H1 (cell line): ENCODE results near the gene STK36. TPM values are rescaled to one million over a fixed set of nuclear protein-coding genes. Genes with fewer than 3 reads are reported as not detected.

Experiments used
- CTCF ChIA-PET: fragments of 300-600 bp; sonication (Branson Sonifier 250); formaldehyde crosslinking; loops from one replicate; lab custom pipeline; 2021; ENCODE audit not compliant: partially characterized antibody; lab: Charles Lee
- POLR2A ChIA-PET: fragments of 300-600 bp; sonication (Branson Sonifier 250); formaldehyde crosslinking; loops from one replicate; lab custom pipeline; 2021; ENCODE audit warnings: inconsistent platforms; ENCODE audit not compliant: partially characterized antibody; lab: Charles Lee
- DNase-seq, 2 experiments: peaks; one replicate each; pipeline versions ENCODE4 v3.0.0 to v3.0.0-alpha.2; 2010 to 2022; ENCODE audit warnings: low spot score in 2 of 2, low read depth in 1 of 2, mixed read lengths in 1 of 2
- FAIRE-seq: peaks from 2 replicates; lab custom pipeline; 2011; peaks lifted over from hg19 to GRCh38; lab: Jason Lieb, UNC
- H2AFZ ChIP-seq: 2 replicates; pipeline ENCODE4 v1.8.1; 2012; ENCODE audit warnings: low read length, inconsistent platforms
- H2AK5ac ChIP-seq: 2 replicates; pipeline ENCODE4 v1.6.1; 2013; ENCODE audit warnings: low read depth, low read length
- H2BK120ac ChIP-seq: replicated peaks from 2 replicates; pipeline ENCODE3; 2013; ENCODE audit warnings: low read depth, low read length, inconsistent platforms
- H2BK12ac ChIP-seq: 2 replicates; pipeline ENCODE4 v1.6.1; 2013; ENCODE audit warnings: low read depth, low read length
- H2BK15ac ChIP-seq: 2 replicates; pipeline ENCODE4 v1.6.1; 2013; ENCODE audit warnings: low read length
- H2BK20ac ChIP-seq: 2 replicates; pipeline ENCODE4 v1.6.1; 2013; ENCODE audit warnings: low read length
- H2BK5ac ChIP-seq: 2 replicates; pipeline ENCODE4 v1.6.1; 2013; ENCODE audit warnings: low read depth, low read length
- H3K14ac ChIP-seq: 2 replicates; pipeline ENCODE4 v1.6.1; 2013; ENCODE audit warnings: inconsistent platforms; ENCODE audit not compliant: insufficient read length
- H3K18ac ChIP-seq: 2 replicates; pipeline ENCODE4 v1.6.1; 2013; ENCODE audit warnings: low read length; ENCODE audit errors: extremely low read depth
- H3K23ac ChIP-seq: 2 replicates; pipeline ENCODE4 v1.6.1; 2013; ENCODE audit warnings: inconsistent platforms; ENCODE audit not compliant: insufficient read length
- H3K23me2 ChIP-seq: 2 replicates; pipeline ENCODE4 v1.6.1; 2013; ENCODE audit warnings: low read depth, low read length
- H3K27ac ChIP-seq: 2 replicates; pipeline ENCODE4 v1.6.1; 2011; ENCODE audit warnings: low read depth, low read length, inconsistent platforms
- H3K27me3 ChIP-seq, 4 experiments: replicated peaks in 1 of 4; 1 replicate in 1 of 4; 2 replicates in 3 of 4; pipeline versions ENCODE4 v1.6.1 to v1.8.1; 2011 to 2013; ENCODE audit warnings: low read length in 3 of 4, mild to moderate bottlenecking in 3 of 4, inconsistent platforms in 2 of 4, mixed read lengths in 2 of 4, moderate library complexity in 1 of 4; ENCODE audit not compliant: control insufficient read depth in 3 of 4, insufficient read depth in 3 of 4; ENCODE audit errors: extremely low read depth in 1 of 4
- H3K36me3 ChIP-seq, 4 experiments: 2 replicates each; pipeline versions ENCODE4 v1.6.1 to v1.8.1; 2011 to 2013; ENCODE audit warnings: mild to moderate bottlenecking in 4 of 4, low read length in 3 of 4, moderate library complexity in 2 of 4, control low read depth in 1 of 4, inconsistent platforms in 1 of 4; ENCODE audit not compliant: insufficient read depth in 4 of 4, control insufficient read depth in 2 of 4
- H3K4ac ChIP-seq: replicated peaks from 2 replicates; pipeline ENCODE3; 2013; ENCODE audit warnings: low read length, low read depth, mixed read lengths, inconsistent platforms; ENCODE audit not compliant: insufficient read length
- H3K4me1 ChIP-seq, 4 experiments: replicated peaks in 1 of 4; 1 replicate in 1 of 4; 2 replicates in 3 of 4; pipeline versions ENCODE4 v1.6.1 to v1.8.1; 2011 to 2013; ENCODE audit warnings: low read length in 3 of 4, inconsistent platforms in 2 of 4, mixed read lengths in 1 of 4; ENCODE audit not compliant: insufficient read depth in 4 of 4, control insufficient read depth in 3 of 4
- H3K4me2 ChIP-seq, 2 experiments: 2 replicates each; pipeline versions ENCODE4 v1.6.1 to v1.8.1; 2011 to 2013; ENCODE audit warnings: low read depth in 2 of 2, low read length in 2 of 2, control low read depth in 1 of 2, inconsistent platforms in 1 of 2, mild to moderate bottlenecking in 1 of 2; ENCODE audit not compliant: insufficient read depth in 1 of 2
- H3K4me3 ChIP-seq, 4 experiments: fragments of 200-600, 300-600 bp in 1 of 4; sonication (generic), shearing (Covaris generic), sonication (Bioruptor Twin) in 1 of 4; 2 replicates each; pipeline versions ENCODE4 v1.5.1 to v1.8.1; 2011 to 2016; ENCODE audit warnings: low read length in 4 of 4, low read depth in 3 of 4, control low read depth in 2 of 4, inconsistent platforms in 2 of 4, mild to moderate bottlenecking in 2 of 4, mixed read lengths in 1 of 4, moderate library complexity in 1 of 4; ENCODE audit not compliant: insufficient read depth in 2 of 4; ENCODE audit errors: extremely low read depth in 1 of 4
- H3K56ac ChIP-seq: replicated peaks from 2 replicates; pipeline ENCODE3; 2013; ENCODE audit warnings: low read depth, mild to moderate bottlenecking, mixed read lengths, low read length, inconsistent platforms; ENCODE audit not compliant: insufficient read length
- H3K79me1 ChIP-seq: 2 replicates; pipeline ENCODE4 v1.6.1; 2013; ENCODE audit warnings: low read depth, low read length, control low read depth
- H3K79me2 ChIP-seq, 2 experiments: 2 replicates each; pipeline versions ENCODE4 v1.6.1 to v1.8.1; 2012 to 2013; ENCODE audit warnings: low read length in 2 of 2, mild to moderate bottlenecking in 2 of 2, inconsistent platforms in 1 of 2; ENCODE audit not compliant: insufficient read depth in 2 of 2, control insufficient read depth in 1 of 2
- H3K9ac ChIP-seq, 4 experiments: replicated peaks in 1 of 4; 1 replicate in 1 of 4; 2 replicates in 3 of 4; pipeline versions ENCODE4 v1.6.1 to v1.8.1; 2011 to 2013; ENCODE audit warnings: low read depth in 3 of 4, low read length in 3 of 4, control low read depth in 2 of 4, mild to moderate bottlenecking in 2 of 4, moderate library complexity in 2 of 4, inconsistent platforms in 1 of 4; ENCODE audit errors: extremely low read depth in 1 of 4
- H3K9me3 ChIP-seq, 2 experiments: 2 replicates each; pipeline versions ENCODE4 v1.6.1 to v1.8.1; 2012 to 2013; ENCODE audit warnings: mild to moderate bottlenecking in 2 of 2, moderate library complexity in 2 of 2, control low read depth in 1 of 2, inconsistent platforms in 1 of 2, low read depth in 1 of 2, low read length in 1 of 2, mixed read lengths in 1 of 2; ENCODE audit not compliant: insufficient read depth in 2 of 2
- H4K20me1 ChIP-seq, 2 experiments: replicated peaks in 1 of 2; 2 replicates each; pipeline versions ENCODE3 to v1.8.1; 2011 to 2013; ENCODE audit warnings: inconsistent platforms in 2 of 2, low read length in 2 of 2, mild to moderate bottlenecking in 1 of 2; ENCODE audit not compliant: insufficient read depth in 2 of 2, control insufficient read depth in 1 of 2
- H4K5ac ChIP-seq: 2 replicates; pipeline ENCODE4 v1.6.1; 2013; ENCODE audit warnings: low read length, low read depth, mixed read lengths, inconsistent platforms; ENCODE audit not compliant: insufficient read length
- H4K8ac ChIP-seq: 2 replicates; pipeline ENCODE4 v1.8.0; 2013; ENCODE audit warnings: mild to moderate bottlenecking, moderate library complexity, low read length, inconsistent platforms; ENCODE audit not compliant: insufficient read depth; ENCODE audit errors: extremely low read depth
- H4K91ac ChIP-seq: replicated peaks from 2 replicates; pipeline ENCODE3; 2013; ENCODE audit warnings: low read length, mixed read lengths, inconsistent platforms; ENCODE audit not compliant: insufficient read length
- USF2 ChIP-seq: IDR thresholded peaks from 2 replicates; pipeline ENCODE4 v1.6.1; 2011; ENCODE audit warnings: low read length, improper control_type of control experiment
- WGBS, 2 experiments: shearing (Covaris generic) in 1 of 2; methylation state at CpG; one replicate each; pipeline versions ENCODE4 v1.1.6 to v1.1.7; 2013 to 2015; ENCODE audit warnings: low lambda C conversion rate in 2 of 2, mixed read lengths in 2 of 2, inconsistent platforms in 1 of 2, low coverage in 1 of 2, missing lambda C conversion rate in 1 of 2; ENCODE audit not compliant: insufficient replicate concordance in 2 of 2, insufficient coverage in 1 of 2, insufficient read length in 1 of 2; ENCODE audit errors: extremely low coverage in 1 of 2, missing lambda C conversion rate in 1 of 2; 5-methylcytosine and 5-hydroxymethylcytosine counted together
- polyA plus RNA-seq, 7 experiments: library from polyadenylated mRNA; depleted of rRNA in 3 of 7; stranded (reverse) in 5 of 7; unstranded in 2 of 7; fragments of >200 nt in 5 of 7; fragments of 200-250 nt in 2 of 7; gene quantifications; 1 replicate in 5 of 7; 2 replicates in 1 of 7; 4 replicates in 1 of 7; pipeline versions ENCODE4 v1.2.1 to v1.2.3, GENCODE V29; 2011 to 2013; ENCODE audit warnings: missing spikeins in 2 of 7, mixed read lengths in 2 of 7
- total RNA-seq: library from RNA; stranded (reverse); fragmentation: NEBNext Ultra II Directional; extraction: Animal tissue kit (Norgen Biotek cat#: 25700); gene quantifications from 2 replicates; pipeline ENCODE4 v1.2.1, GENCODE V29; 2021

Gene STK36
- total and polyA plus RNA-seq, 2 of the 8 experiments (the other 6 are each of a cell fraction or from before 2014, with no cell fraction given) = 41.4 to 57.6 TPM

GRCh38 chr2:218716070-218716469 is 44.2 kb downstream of the STK36 start:
- Histone ChIP-seq H4K5ac (no peak overlapping the region), H3K9ac (no peak overlapping the region), H3K9me3 (no peaks in the 10 kb centered on the region), H3K14ac (no peak overlapping the region), H2AFZ (no peak overlapping the region), H3K79me1 (peaks cover 9% of the 10 kb centered on the region; the same call in 1 of the 2 replicates), H4K8ac (no peak overlapping the region), H3K4me3 (no peak overlapping the region), H2BK120ac (no peak overlapping the region), H2BK20ac (no peak overlapping the region), H3K4me2 (no peak overlapping the region), H2AK5ac (no peak overlapping the region), H4K91ac (no peak overlapping the region), H3K23ac (no peak overlapping the region), H3K27me3 (no peaks in the 10 kb centered on the region), H4K20me1 (peaks cover 3 to 10% of the 10 kb centered on the region in 2 experiments), H3K27ac (no peak overlapping the region), H2BK15ac (no peak overlapping the region), H3K79me2 (peaks cover 9 to 82% of the 10 kb centered on the region in 2 experiments), H2BK12ac (no peak overlapping the region), H3K4me1 (peaks cover 0 to 11% (median 4%) of the 10 kb centered on the region in 4 experiments; a peak in 5 of 7 replicates), H2BK5ac (no peak overlapping the region), H3K56ac (no peak overlapping the region), H3K4ac (no peak overlapping the region), H3K18ac (no peak overlapping the region), H3K36me3 (peaks cover 0 to 9% (median 0%) of the 10 kb centered on the region in 4 experiments; a peak in 1 of 8 replicates), H3K23me2 (0 out of 2 replicates have a peak, but pooled peaks cover 2% of the 10 kb centered on the region)
- POLR2A ChIA-PET = no interaction called here
- DNase-seq = no peak
- WGBS, 2 experiments = 95% methylated on average over 4 of the region's 4 CpGs; no CpG with 5 or more reads in 1 of the 2 experiments
- CTCF ChIA-PET = interaction anchor here (2.1 to 4.5 kb wide), 3 partner anchors 10 to 136 kb away, joined by 5 to 17 read pairs (median 6); no protein-coding TSS in a partner anchor
- FAIRE-seq = no peak
- no peak for TF ChIP-seq USF2
